Testis (tissue), 2 donors: Measurements from ENCODE around the gene ADGRA1.

Experiments used
- POLR2A ChIP-seq: fragments of 450-650 bp; IDR thresholded peaks from one replicate; pipeline ENCODE4 v1.6.1; 2017; ENCODE audit warnings: antibody characterized with exemption, mild to moderate bottlenecking, moderate library complexity
- TF ChIP-seq, protein P1 (sequence below), 3 experiments: fragments of 450-650 bp in 2 of 3; fragments of 200-600 bp in 1 of 3; sonication (generic) in 1 of 3; IDR thresholded peaks; one replicate each; pipeline ENCODE4 v1.5.1; 2016 to 2019; ENCODE audit warnings: antibody characterized with exemption in 3 of 3, mild to moderate bottlenecking in 2 of 3, moderate library complexity in 1 of 3

DNA sequence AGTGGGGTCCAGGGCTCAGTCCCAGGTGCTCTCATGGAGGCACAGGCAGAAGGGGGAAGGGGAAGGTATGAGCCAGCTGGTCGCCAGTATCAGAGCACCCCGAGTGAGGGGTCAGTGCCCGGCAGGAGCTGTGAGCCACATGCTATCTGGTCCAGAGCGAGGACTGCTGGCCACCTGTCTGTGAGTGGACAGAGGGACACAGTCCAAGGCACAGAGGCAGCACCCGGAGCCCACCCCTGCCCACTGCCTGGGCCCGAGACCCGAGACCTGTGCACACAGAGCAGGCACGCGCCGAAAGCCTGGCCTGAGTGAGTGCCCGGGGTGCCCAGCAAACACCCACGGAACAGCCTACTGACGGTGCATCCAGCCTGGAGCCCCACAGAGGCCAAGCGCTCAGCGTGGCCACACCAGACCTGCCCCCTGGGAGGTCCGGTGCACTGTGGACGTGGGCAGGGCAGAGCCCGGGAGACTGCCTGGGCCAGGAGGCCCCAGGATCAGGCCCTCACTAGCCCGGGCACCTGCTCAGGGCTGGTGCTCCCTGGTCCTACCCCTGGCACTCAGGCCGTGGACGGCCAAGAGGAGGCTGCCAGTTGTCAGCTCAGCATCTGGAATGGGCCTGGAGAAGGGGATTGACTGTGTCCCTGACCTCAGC, 29.4 kb downstream of the ADGRA1 start:
- TF ChIP-seq, protein P1, sequence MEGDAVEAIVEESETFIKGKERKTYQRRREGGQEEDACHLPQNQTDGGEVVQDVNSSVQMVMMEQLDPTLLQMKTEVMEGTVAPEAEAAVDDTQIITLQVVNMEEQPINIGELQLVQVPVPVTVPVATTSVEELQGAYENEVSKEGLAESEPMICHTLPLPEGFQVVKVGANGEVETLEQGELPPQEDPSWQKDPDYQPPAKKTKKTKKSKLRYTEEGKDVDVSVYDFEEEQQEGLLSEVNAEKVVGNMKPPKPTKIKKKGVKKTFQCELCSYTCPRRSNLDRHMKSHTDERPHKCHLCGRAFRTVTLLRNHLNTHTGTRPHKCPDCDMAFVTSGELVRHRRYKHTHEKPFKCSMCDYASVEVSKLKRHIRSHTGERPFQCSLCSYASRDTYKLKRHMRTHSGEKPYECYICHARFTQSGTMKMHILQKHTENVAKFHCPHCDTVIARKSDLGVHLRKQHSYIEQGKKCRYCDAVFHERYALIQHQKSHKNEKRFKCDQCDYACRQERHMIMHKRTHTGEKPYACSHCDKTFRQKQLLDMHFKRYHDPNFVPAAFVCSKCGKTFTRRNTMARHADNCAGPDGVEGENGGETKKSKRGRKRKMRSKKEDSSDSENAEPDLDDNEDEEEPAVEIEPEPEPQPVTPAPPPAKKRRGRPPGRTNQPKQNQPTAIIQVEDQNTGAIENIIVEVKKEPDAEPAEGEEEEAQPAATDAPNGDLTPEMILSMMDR (IDR thresholded peaks at IDR 0.05): no peak
- no peak for TF ChIP-seq POLR2A
